IMR-90 (cell line): Measurements from ENCODE around the gene ZYX. TPM values are rescaled to one million over a fixed set of nuclear protein-coding genes. Genes with fewer than 3 reads are reported as not detected.

Source experiments
- ATAC-seq: fragments of 200-7000 bp; cut with Tn5 transposase; 2 replicates; pipeline ENCODE4 v1.9.1; 2020; ENCODE audit warnings: low read depth, mild to moderate bottlenecking, moderate library complexity
- BruUV-seq: library from RNA; stranded (reverse); fragments of 400-500 nt; replicated peaks from 2 replicates; lab custom pipeline; 2021; lab: Mats Ljungman, UMichigan
- CTCF ChIA-PET: fragments of 300-600 bp; formaldehyde crosslinking; extraction: SDS; loops from one replicate; lab custom pipeline; 2021; ENCODE audit warnings: antibody characterized with exemption; lab: Yijun Ruan, JAX
- POLR2A ChIA-PET: fragments of 300-600 bp; sonication (Branson Sonifier 250); formaldehyde crosslinking; loops from one replicate; lab custom pipeline; 2022; ENCODE audit warnings: antibody characterized with exemption; ENCODE audit not compliant: unreplicated experiment; lab: Charles Lee
- DNase-seq: peaks from one replicate; pipeline ENCODE4 v3.0.0; 2013
- H2AFZ ChIP-seq: replicated peaks from 2 replicates; pipeline ENCODE3; 2013; ENCODE audit warnings: low read length, mild to moderate bottlenecking; ENCODE audit not compliant: poor library complexity
- H2AK5ac ChIP-seq: 2 replicates; pipeline ENCODE4 v1.6.1; 2013; ENCODE audit warnings: low read depth, low read length, inconsistent platforms
- H2AK9ac ChIP-seq: replicated peaks from 2 replicates; pipeline ENCODE3; 2013; ENCODE audit warnings: mild to moderate bottlenecking, low read depth, low read length, moderate library complexity; ENCODE audit not compliant: poor library complexity
- H2BK120ac ChIP-seq: 2 replicates; pipeline ENCODE4 v1.6.1; 2013; ENCODE audit warnings: low read depth, low read length, inconsistent platforms
- H2BK15ac ChIP-seq: 3 replicates; pipeline ENCODE4 v1.6.1; 2013; ENCODE audit warnings: low read depth, low read length, inconsistent platforms
- H2BK20ac ChIP-seq: 2 replicates; pipeline ENCODE4 v1.6.1; 2013; ENCODE audit warnings: low read depth, mild to moderate bottlenecking, inconsistent platforms, low read length, moderate library complexity
- H2BK5ac ChIP-seq: 2 replicates; pipeline ENCODE4 v1.6.1; 2013; ENCODE audit warnings: mild to moderate bottlenecking, low read depth, low read length, inconsistent platforms; ENCODE audit not compliant: poor library complexity, severe bottlenecking
- H3K14ac ChIP-seq: replicated peaks from 2 replicates; pipeline ENCODE4 v1.6.1; 2013; ENCODE audit warnings: low read depth, low read length, inconsistent platforms
- H3K18ac ChIP-seq: 2 replicates; pipeline ENCODE4 v1.6.1; 2013; ENCODE audit warnings: low read depth, low read length, control low read depth
- H3K23ac ChIP-seq: 2 replicates; pipeline ENCODE4 v1.6.1; 2013; ENCODE audit warnings: low read depth, low read length, inconsistent platforms
- H3K27ac ChIP-seq: 2 replicates; pipeline ENCODE4 v1.5.1; 2013; ENCODE audit warnings: mild to moderate bottlenecking, control low read depth, low read length; ENCODE audit not compliant: insufficient read depth
- H3K27me3 ChIP-seq: 2 replicates; pipeline ENCODE4 v1.6.1; 2013; ENCODE audit warnings: low read length; ENCODE audit not compliant: control insufficient read depth, insufficient read depth
- H3K36me3 ChIP-seq: 2 replicates; pipeline ENCODE4 v1.6.1; 2013; ENCODE audit warnings: low read length, mixed read lengths; ENCODE audit not compliant: control insufficient read depth, insufficient read depth
- H3K4ac ChIP-seq: 2 replicates; pipeline ENCODE4 v1.6.1; 2013; ENCODE audit warnings: low read depth, low read length, inconsistent platforms
- H3K4me1 ChIP-seq: 2 replicates; pipeline ENCODE4 v1.6.1; 2013; ENCODE audit warnings: low read length, mixed read lengths; ENCODE audit not compliant: control insufficient read depth, insufficient read depth
- H3K4me2 ChIP-seq: 2 replicates; pipeline ENCODE4 v1.6.1; 2013; ENCODE audit warnings: low read depth, mild to moderate bottlenecking, control low read depth, low read length, moderate library complexity
- H3K4me3 ChIP-seq: 2 replicates; pipeline ENCODE4 v1.5.1; 2013; ENCODE audit warnings: low read depth, mild to moderate bottlenecking, control low read depth, low read length, moderate library complexity; ENCODE audit not compliant: insufficient read depth
- H3K56ac ChIP-seq: 2 replicates; pipeline ENCODE4 v1.6.1; 2013; ENCODE audit warnings: low read length, inconsistent platforms; ENCODE audit not compliant: insufficient read depth; ENCODE audit errors: extremely low read depth
- H3K79me1 ChIP-seq, 2 experiments: 2 replicates each; pipeline ENCODE4 v1.6.1; 2013; ENCODE audit warnings: low read length in 2 of 2, inconsistent platforms in 1 of 2, low read depth in 1 of 2
- H3K9ac ChIP-seq: 2 replicates; pipeline ENCODE4 v1.6.1; 2013; ENCODE audit warnings: low read depth, low read length, control low read depth
- H3K9me1 ChIP-seq: 2 replicates; pipeline ENCODE4 v1.6.1; 2013; ENCODE audit warnings: low read length, inconsistent platforms; ENCODE audit not compliant: insufficient read depth
- H3K9me3 ChIP-seq: 2 replicates; pipeline ENCODE4 v1.6.1; 2013; ENCODE audit warnings: low read length; ENCODE audit not compliant: control insufficient read depth, insufficient read depth
- H4K20me1 ChIP-seq: 2 replicates; pipeline ENCODE4 v1.6.1; 2013; ENCODE audit warnings: low read length, inconsistent platforms; ENCODE audit not compliant: insufficient read depth
- H4K5ac ChIP-seq: 2 replicates; pipeline ENCODE4 v1.6.1; 2013; ENCODE audit warnings: mild to moderate bottlenecking, low read depth, low read length, control low read depth
- H4K8ac ChIP-seq, 2 experiments: 2 replicates each; pipeline ENCODE4 v1.6.1; 2013; ENCODE audit warnings: low read depth in 2 of 2, low read length in 2 of 2, control low read depth in 1 of 2, inconsistent platforms in 1 of 2
- H4K91ac ChIP-seq: 2 replicates; pipeline ENCODE4 v1.6.1; 2013; ENCODE audit warnings: low read depth, low read length, inconsistent platforms; ENCODE audit not compliant: insufficient read depth
- BHLHE40 ChIP-seq: fragments of 150-350 bp; IDR thresholded peaks from 2 replicates; pipeline ENCODE4 v1.6.1; 2016; ENCODE audit warnings: mild to moderate bottlenecking, low read depth, low read length
- CEBPB ChIP-seq: IDR thresholded peaks from 2 replicates; pipeline ENCODE4 v1.6.1; 2012; ENCODE audit warnings: low read depth, low read length, improper control_type of control experiment
- FOS ChIP-seq: fragments of 150-350 bp; IDR thresholded peaks from 2 replicates; pipeline ENCODE4 v1.6.1; 2016; ENCODE audit warnings: low read depth, low read length
- MXI1 ChIP-seq: IDR thresholded peaks from 2 replicates; pipeline ENCODE4 v1.6.1; 2012; ENCODE audit warnings: low read depth, mild to moderate bottlenecking, low read length, moderate library complexity, borderline replicate concordance
- NFE2L2 ChIP-seq: fragments of 150-350 bp; IDR thresholded peaks from 2 replicates; pipeline ENCODE4 v1.6.1; 2016; ENCODE audit warnings: low read depth, mild to moderate bottlenecking, low read length
- POLR2A ChIP-seq: IDR thresholded peaks from 2 replicates; pipeline ENCODE4 v1.6.1; 2012; ENCODE audit warnings: mild to moderate bottlenecking, low read depth, low read length
- RFX5 ChIP-seq: IDR thresholded peaks from 2 replicates; pipeline ENCODE4 v1.8.0; 2012; ENCODE audit warnings: low read depth, mild to moderate bottlenecking, low read length, moderate library complexity
- USF2 ChIP-seq: fragments of 150-350 bp; IDR thresholded peaks from 2 replicates; pipeline ENCODE4 v1.6.1; 2017; ENCODE audit warnings: mild to moderate bottlenecking, antibody characterized with exemption, low read length, low read depth
- WGBS, 2 experiments: methylation state at CpG; one replicate each; pipeline versions ENCODE4 v1.1.5 to v1.1.7; 2013; ENCODE audit warnings: missing lambda C conversion rate in 2 of 2; ENCODE audit not compliant: insufficient read length in 1 of 2; ENCODE audit errors: extremely low coverage in 2 of 2; 5-methylcytosine and 5-hydroxymethylcytosine counted together
- dilution Hi-C: fragments of 300-500 bp; cut with HindIII; formaldehyde crosslinking; loops from one replicate; pipeline ENCODE4 v1.14.3; 2018; ENCODE audit warnings: low sequenced_read_pairs; ENCODE audit not compliant: unreplicated experiment
- in situ Hi-C: fragments of 300-500 bp; cut with MboI; formaldehyde crosslinking; loops from 3 replicates; pipeline ENCODE4 v1.14.3; 2019; ENCODE audit warnings: low sequenced_read_pairs, inconsistent platforms, mixed read lengths
- intact Hi-C: fragments of 100-400 bp; cut with micrococcal nuclease; formaldehyde crosslinking; loops from 2 replicates; pipeline ENCODE4 v1.10.0; 2022
- polyA plus RNA-seq, 3 experiments: library from polyadenylated mRNA; depleted of rRNA; stranded (reverse); fragments of >200 nt; gene quantifications; 2 replicates each; pipeline ENCODE4 v1.2.3, GENCODE V29; 2012; ENCODE audit warnings: low replicate concordance in 1 of 3
- total RNA-seq: library from RNA; depleted of rRNA; stranded (reverse); fragments of >200 nt; gene quantifications from 2 replicates; pipeline ENCODE4 v1.2.3, GENCODE V29; 2012

Gene ZYX
- total and polyA plus RNA-seq, 2 of the 4 experiments (the other 2 are of a cell fraction), result 22.6 to 334 TPM

DNA sequence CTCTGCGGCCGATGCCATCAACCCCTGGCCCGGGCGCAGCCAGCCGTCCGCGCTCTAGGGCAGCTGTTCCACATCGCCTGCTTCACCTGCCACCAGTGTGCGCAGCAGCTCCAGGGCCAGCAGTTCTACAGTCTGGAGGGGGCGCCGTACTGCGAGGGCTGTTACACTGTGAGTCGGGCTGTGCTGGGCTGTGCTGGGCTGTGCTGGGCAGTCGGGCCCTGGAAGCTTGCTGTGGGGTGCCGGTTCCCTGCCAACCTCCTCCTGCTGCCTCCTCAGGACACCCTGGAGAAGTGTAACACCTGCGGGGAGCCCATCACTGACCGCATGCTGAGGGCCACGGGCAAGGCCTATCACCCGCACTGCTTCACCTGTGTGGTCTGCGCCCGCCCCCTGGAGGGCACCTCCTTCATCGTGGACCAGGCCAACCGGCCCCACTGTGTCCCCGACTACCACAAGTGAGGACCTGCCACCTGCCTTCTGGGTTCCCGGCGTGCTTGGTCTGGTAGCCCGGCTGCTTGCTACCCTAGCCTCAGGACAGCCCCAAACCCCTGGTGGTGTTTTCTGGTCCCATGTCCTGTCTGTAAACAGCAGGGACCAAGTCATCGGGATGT lies 7.5 kb downstream of the ZYX start:
- Histone ChIP-seq H3K18ac (no peak overlapping the region), H2BK15ac (no peak overlapping the region), H3K27ac (no peak overlapping the region), H4K91ac (no peak overlapping the region), H3K56ac (no peak overlapping the region), H3K14ac (no peak overlapping the region), H3K27me3 (no peaks in the 10 kb centered on the region), H2AFZ (peak overlapping the region; percentile 21), H3K4ac (no peak overlapping the region; the same call in 1 of the 2 replicates), H3K9ac (no peak overlapping the region), H2AK9ac (no peak overlapping the region), H3K23ac (no peak overlapping the region), H3K4me3 (no peak overlapping the region), H2BK5ac (no peak overlapping the region), H3K36me3 (peaks cover 89% of the 10 kb centered on the region), H2AK5ac (no peak overlapping the region), H4K5ac (no peak overlapping the region), H2BK120ac (no peak overlapping the region), H3K4me1 (peaks cover 62% of the 10 kb centered on the region), H3K9me3 (no peaks in the 10 kb centered on the region), H3K9me1 (peaks cover 43% of the 10 kb centered on the region), H3K4me2 (no peak overlapping the region), H4K8ac (no peak overlapping the region), H2BK20ac (no peak overlapping the region), H4K20me1 (peaks cover 100% of the 10 kb centered on the region), H3K79me1 (peaks cover 24 to 85% of the 10 kb centered on the region in 2 experiments; a peak in 3 of 4 replicates)
- CTCF ChIA-PET, result no interaction called here
- TF ChIP-seq USF2, result no peak
- no peak for TF ChIP-seq CEBPB
- no peak for TF ChIP-seq RFX5
- TF ChIP-seq BHLHE40, result no peak
- TF ChIP-seq POLR2A, result no peak
- no peak for TF ChIP-seq MXI1
- no peak for TF ChIP-seq NFE2L2
- TF ChIP-seq FOS, result no peak
- POLR2A ChIA-PET, result no interaction called here
- intact Hi-C loops (no loop called here), dilution Hi-C loops (no loop called here), in situ Hi-C loops (no loop called here)
- WGBS, 2 experiments, result 96% methylated on average over 9 of the region's 28 CpGs; no CpG with 5 or more reads in 1 of the 2 experiments
- ATAC-seq (no peak), DNase-seq (no peak)
- BruUV-seq, result no TSS peak
